ENCODE data around the gene UBQLN3. TPM values are rescaled to one million over a fixed set of nuclear protein-coding genes. Genes with fewer than 3 reads are reported as not detected.
A peak's percentile ranks its signal among the peaks of the same experiment; 100 is the strongest.

UBQLN3 gene
- total RNA-seq, 1 experiment from 2014 or later: not detected

DNA sequence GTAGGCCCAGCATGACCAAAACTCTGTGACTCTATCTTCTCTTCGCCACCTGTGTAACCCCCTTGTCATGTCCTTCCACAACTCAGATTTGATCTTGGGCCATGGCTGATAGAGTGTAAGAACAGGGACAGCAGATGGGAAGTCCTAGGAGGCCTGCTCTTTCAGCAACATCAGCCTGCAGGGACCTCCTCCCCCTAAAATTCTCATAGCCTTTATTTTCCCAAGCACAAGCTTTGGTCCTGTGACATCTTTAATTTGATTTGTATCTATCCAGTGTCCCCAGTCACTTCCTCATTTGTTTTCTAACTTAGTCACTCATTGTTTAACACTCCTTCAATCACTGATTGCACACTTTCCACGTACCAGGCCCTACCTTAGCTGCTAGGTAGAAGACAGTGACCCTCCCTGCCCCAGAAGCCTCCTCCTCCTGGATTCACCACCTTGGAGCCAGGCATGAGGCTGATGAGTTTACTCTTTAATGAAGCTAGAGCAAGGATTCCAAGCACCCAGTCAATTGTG, 5.3 kb downstream of the UBQLN3 start:
- Histone ChIP-seq H3K4me1 (ENCODE audit: control insufficient read depth in 1 of 2, insufficient read depth in 2 of 2, low read length in 2 of 2) (peaks cover 10 to 60% of the 10 kb centered on the region in 2 experiments), H3K4me3 (replicated peaks in 1 of 2; ENCODE audit: low read depth in 1 of 2, low read length in 2 of 2) (peak overlapping the region; percentile 61 to 93), H3K9ac (ENCODE audit: low read length) (peak overlapping the region; percentile 96), H3K36me3 (ENCODE audit: control insufficient read depth in 1 of 2, insufficient read depth in 2 of 2, low read length in 2 of 2) (peaks cover 4 to 51% of the 10 kb centered on the region in 2 experiments; a peak in 3 of 4 replicates), H2AFZ (ENCODE audit: low read depth, low read length, poor library complexity, severe bottlenecking) (no peak overlapping the region), H3K9me3 (ENCODE audit: control insufficient read depth in 1 of 2, insufficient read depth in 1 of 2, low read depth in 1 of 2, low read length in 2 of 2) (no peaks in the 10 kb centered on the region), H3K27me3 (ENCODE audit: insufficient read depth, low read length) (no peaks in the 10 kb centered on the region), H3K27ac (ENCODE audit: low read depth, low read length) (peak overlapping the region; percentile 65), H3K9me2 (ENCODE audit: insufficient read depth) (no peaks in the 10 kb centered on the region), H3K79me2 (ENCODE audit: insufficient read depth, low read length) (peaks cover 60% of the 10 kb centered on the region), H3K4me2 (ENCODE audit: low read length) (peak overlapping the region; percentile 98), H4K20me1 (ENCODE audit: insufficient read depth) (peaks cover 39% of the 10 kb centered on the region; the same call in 1 of the 2 replicates)
- ATAC-seq (no peak), DNase-seq (ENCODE audit: low read depth, low spot score) (no peak)
- ChIA-PET CTCF (no interaction called here), RAD21 (ENCODE audit: low non-redundant PET in 1 of 2, low total read pairs in 2 of 2, uncharacterized antibody in 2 of 2, unreplicated experiment in 2 of 2) (no interaction called here), POLR2A (interaction anchor here (1.3 to 3.2 kb wide), 8 partner anchors 10 to 99 kb away, joined by 4 to 56 read pairs (median 10); partner anchors contain the start of gene UBQLNL)
- no peak for TF ChIP-seq POLR2AphosphoS5 (IDR thresholded peaks at IDR 0.05; ENCODE audit: low read depth, low read length)
- TF ChIP-seq SP1 (IDR thresholded peaks at IDR 0.05; ENCODE audit: low read depth): no peak
- TF ChIP-seq EGR1 (IDR thresholded peaks at IDR 0.05; ENCODE audit: low read depth): no peak
- TF ChIP-seq TCF7L2 (IDR thresholded peaks at IDR 0.05; ENCODE audit: borderline replicate concordance, extremely low read depth, insufficient read depth, insufficient read length): no peak
- no peak for TF ChIP-seq ATF3 (IDR thresholded peaks at IDR 0.05)
- TF ChIP-seq MAX (IDR thresholded peaks at IDR 0.05): no peak
- TF ChIP-seq CEBPB (IDR thresholded peaks at IDR 0.05; ENCODE audit: low read depth): no peak
- TF ChIP-seq POLR2A (IDR thresholded peaks at IDR 0.05; ENCODE audit: borderline replicate concordance, extremely low read depth, insufficient read depth, insufficient read length): no peak
- no peak for TF ChIP-seq ZBTB33 (IDR thresholded peaks at IDR 0.05; ENCODE audit: extremely low read depth, insufficient replicate concordance, low read length)
- TF ChIP-seq, protein P1, sequence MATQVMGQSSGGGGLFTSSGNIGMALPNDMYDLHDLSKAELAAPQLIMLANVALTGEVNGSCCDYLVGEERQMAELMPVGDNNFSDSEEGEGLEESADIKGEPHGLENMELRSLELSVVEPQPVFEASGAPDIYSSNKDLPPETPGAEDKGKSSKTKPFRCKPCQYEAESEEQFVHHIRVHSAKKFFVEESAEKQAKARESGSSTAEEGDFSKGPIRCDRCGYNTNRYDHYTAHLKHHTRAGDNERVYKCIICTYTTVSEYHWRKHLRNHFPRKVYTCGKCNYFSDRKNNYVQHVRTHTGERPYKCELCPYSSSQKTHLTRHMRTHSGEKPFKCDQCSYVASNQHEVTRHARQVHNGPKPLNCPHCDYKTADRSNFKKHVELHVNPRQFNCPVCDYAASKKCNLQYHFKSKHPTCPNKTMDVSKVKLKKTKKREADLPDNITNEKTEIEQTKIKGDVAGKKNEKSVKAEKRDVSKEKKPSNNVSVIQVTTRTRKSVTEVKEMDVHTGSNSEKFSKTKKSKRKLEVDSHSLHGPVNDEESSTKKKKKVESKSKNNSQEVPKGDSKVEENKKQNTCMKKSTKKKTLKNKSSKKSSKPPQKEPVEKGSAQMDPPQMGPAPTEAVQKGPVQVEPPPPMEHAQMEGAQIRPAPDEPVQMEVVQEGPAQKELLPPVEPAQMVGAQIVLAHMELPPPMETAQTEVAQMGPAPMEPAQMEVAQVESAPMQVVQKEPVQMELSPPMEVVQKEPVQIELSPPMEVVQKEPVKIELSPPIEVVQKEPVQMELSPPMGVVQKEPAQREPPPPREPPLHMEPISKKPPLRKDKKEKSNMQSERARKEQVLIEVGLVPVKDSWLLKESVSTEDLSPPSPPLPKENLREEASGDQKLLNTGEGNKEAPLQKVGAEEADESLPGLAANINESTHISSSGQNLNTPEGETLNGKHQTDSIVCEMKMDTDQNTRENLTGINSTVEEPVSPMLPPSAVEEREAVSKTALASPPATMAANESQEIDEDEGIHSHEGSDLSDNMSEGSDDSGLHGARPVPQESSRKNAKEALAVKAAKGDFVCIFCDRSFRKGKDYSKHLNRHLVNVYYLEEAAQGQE (IDR thresholded peaks at IDR 0.05; ENCODE audit: low read depth): no peak
- TF ChIP-seq FOSL1 (IDR thresholded peaks at IDR 0.05; ENCODE audit: low read depth): no peak
- TF ChIP-seq SIN3A (IDR thresholded peaks at IDR 0.05; ENCODE audit: low read depth): no peak
- no peak for TF ChIP-seq ZNF274 (IDR thresholded peaks at IDR 0.05; ENCODE audit: low read depth, low read length)
- no peak for TF ChIP-seq ZFX (IDR thresholded peaks at IDR 0.05)
- TF ChIP-seq EZH2 (IDR thresholded peaks at IDR 0.05): no peak
- no peak for TF ChIP-seq CTCF (IDR thresholded peaks at IDR 0.05 in 2 of 3, conservative IDR thresholded peaks at IDR 0.05 in 1 of 3; ENCODE audit: borderline replicate concordance in 1 of 3, insufficient read depth in 1 of 3, low read depth in 2 of 3, low read length in 2 of 3)
- TF ChIP-seq CBX3 (IDR thresholded peaks at IDR 0.05; ENCODE audit: low read depth): no peak
- no peak for TF ChIP-seq YY1 (IDR thresholded peaks at IDR 0.05; ENCODE audit: extremely low read depth, insufficient replicate concordance, low read depth, low read length)
- intact Hi-C loops (cut with micrococcal nuclease): no loop called here
- BruUV-seq (replicated peaks): no TSS peak

All from HCT116 (cell line).